Pulmonary artery endothelial cell (primary cell): ENCODE data around the gene ILKAP. TPM values are rescaled to one million over a fixed set of nuclear protein-coding genes. Genes with fewer than 3 reads are reported as not detected.

Source experiments
- DNase-seq: peaks from one replicate; pipeline ENCODE4 v3.0.0-alpha.2; 2011; ENCODE audit warnings: low read depth, low spot score
- total RNA-seq: library from RNA; depleted of rRNA; stranded (reverse); fragments of >200 nt; gene quantifications from 2 replicates; pipeline ENCODE4 v1.2.3, GENCODE V29; 2014

Gene ILKAP
- total RNA-seq, 1 donor from 2014 or later = 19.1 TPM

- no peak for DNase-seq
Observed at GRCh38 chr2:238124488-238125126, 78.9 kb downstream of the ILKAP start.

GRCh38 chr2:238123991-238124470 lies 79.5 kb downstream of the ILKAP start:
- DNase-seq = no peak

GRCh38 chr2:238123218-238123971 lies 80.1 kb downstream of the ILKAP start:
- no peak for DNase-seq

- DNase-seq = no peak
Observed at GRCh38 chr2:238122287-238123217, 80.9 kb downstream of the ILKAP start.

GRCh38 chr2:238121511-238122286 lies 81.8 kb downstream of the ILKAP start:
- DNase-seq = no peak

- no peak for DNase-seq
Observed at GRCh38 chr2:238120463-238121298, 82.8 kb downstream of the ILKAP start.

Other genes starting within 250 kb of the ILKAP start
- 39.1 and 47.6 TPM in 2 replicates for gene UBE2F, start 236.7 kb downstream of the ILKAP start, total RNA-seq
- gene SCLY, start 142.7 kb downstream of the ILKAP start, total RNA-seq = 24.5 and 42.0 TPM in 2 replicates
- gene ESPNL, start 103.4 kb downstream of the ILKAP start, total RNA-seq = under 0.01 TPM in 1 of 2 replicates, not detected in the other
- not detected in 2 replicates for gene KLHL30, start 65.0 kb downstream of the ILKAP start, total RNA-seq
- 0.46 and 0.53 TPM in 2 replicates for gene ERFE, start 44.7 kb downstream of the ILKAP start, total RNA-seq
- gene HES6, start 36.3 kb upstream of the ILKAP start, total RNA-seq = 3.2 and 6.6 TPM in 2 replicates
- gene PER2, start 84.9 kb upstream of the ILKAP start, total RNA-seq = 2.2 and 2.4 TPM in 2 replicates
- gene TRAF3IP1, start 116.8 kb upstream of the ILKAP start, total RNA-seq = 10.3 and 10.8 TPM in 2 replicates
- 21.2 and 34.9 TPM in 2 replicates for gene ASB1, start 223.2 kb upstream of the ILKAP start, total RNA-seq